GM19452 (cell line): Measurements from ENCODE around the gene PRELID3B.
"Not testable (repeated sequence)": the region's sequence is repeated elsewhere in the genome, so short reads cannot be mapped to it uniquely, and the experiment has no call there.

Experiments
- ATAC-seq: cut with Tn5 transposase; IDR thresholded peaks from one replicate; pipeline ENCODE4 v1.9.1; 2021; ENCODE audit not compliant: unreplicated experiment

Gene PRELID3B

GRCh38 chr20:59027741-59028320 lies 14.8 kb downstream of the PRELID3B start:
- no peak for ATAC-seq

DNA sequence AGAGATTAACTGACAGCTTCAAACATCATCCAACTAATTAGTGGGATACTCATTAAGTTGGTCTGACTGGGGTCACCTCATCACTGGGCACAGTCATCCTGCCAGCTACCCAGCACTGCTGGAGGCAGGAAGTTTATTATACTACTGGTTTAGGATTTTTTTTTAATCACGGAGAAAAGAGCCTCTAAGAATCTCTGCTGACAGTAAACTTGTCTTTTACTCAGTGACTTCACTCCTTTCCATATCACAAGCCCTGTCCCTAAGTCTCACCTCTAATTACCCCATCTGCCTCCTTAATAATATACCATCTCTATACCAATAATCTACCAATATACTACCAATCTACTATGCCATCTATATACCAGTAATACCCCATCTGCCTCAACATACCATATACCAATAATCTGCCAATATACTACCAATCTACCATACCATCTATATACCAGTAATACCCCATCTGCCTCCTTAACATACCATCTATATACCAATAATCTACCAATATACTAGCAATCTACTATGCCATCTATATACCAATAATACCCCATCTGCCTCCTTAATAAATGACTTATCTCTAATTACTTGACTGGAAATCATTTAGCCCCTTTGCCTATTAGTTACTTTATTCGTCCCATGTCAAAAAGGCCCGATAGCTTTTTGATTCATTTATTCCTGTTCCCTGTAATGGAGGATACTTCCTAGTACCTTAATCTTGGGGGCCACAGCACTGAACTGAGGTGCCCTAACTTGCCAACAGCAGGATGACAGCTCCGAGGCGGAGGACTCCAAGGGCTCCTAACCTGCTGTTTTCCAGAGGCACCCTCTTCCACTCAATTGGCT lies 15.5 kb downstream of the PRELID3B start:
- ATAC-seq = no peak

DNA sequence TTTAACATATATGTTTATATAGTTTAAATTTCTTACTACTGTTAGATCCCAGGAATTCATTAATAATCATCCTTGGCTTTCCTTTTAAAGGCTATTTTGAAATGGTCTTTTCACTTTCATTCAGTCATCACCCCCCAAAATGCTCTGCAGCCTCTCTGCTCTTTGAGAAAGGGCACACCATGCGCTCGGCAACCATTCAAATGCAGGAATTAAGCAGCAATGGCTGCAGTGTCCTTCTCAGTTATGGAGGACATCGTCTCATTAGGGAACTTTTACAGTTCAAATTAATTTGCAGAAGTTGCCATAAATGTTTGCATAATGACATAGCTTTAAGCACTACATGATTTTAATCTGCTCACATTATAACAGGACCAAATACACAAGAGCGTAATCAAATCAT lies 17.1 kb downstream of the PRELID3B start:
- no peak for ATAC-seq

DNA sequence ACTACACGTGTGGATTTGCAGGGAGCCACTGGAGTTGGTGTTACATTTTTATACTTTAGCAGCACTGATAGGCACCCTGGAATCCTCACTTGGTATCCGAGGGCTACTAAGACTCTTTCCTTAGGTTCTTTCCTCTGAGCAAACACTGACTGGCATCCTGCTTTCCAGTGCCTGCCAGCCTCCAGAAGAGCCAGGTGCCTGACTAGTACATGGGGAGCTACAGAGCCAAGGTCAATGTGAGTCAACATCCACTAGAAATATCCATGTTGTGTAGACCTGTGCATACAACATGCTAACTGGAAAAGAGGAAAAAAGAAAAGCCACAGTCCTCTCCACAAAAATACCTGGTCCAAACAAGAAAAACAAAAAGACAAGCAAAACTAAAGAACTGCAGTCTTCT lies 17.5 kb downstream of the PRELID3B start:
- no peak for ATAC-seq

GRCh38 chr20:59024111-59024530 lies 18.5 kb downstream of the PRELID3B start:
- ATAC-seq = no peak

DNA sequence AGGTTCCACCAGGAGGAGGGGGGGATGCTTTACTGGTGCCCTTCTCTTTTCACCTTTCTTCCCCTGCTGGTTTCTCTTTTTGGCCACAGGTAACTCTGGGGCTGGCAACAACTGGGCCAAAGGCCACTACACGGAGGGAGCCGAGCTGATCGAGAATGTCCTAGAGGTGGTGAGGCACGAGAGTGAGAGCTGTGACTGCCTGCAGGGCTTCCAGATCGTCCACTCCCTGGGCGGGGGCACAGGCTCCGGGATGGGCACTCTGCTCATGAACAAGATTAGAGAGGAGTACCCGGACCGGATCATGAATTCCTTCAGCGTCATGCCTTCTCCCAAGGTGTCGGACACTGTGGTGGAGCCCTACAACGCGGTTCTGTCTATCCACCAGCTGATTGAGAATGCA lies 19.0 kb downstream of the PRELID3B start:
- no peak for ATAC-seq

GRCh38 chr20:59022754-59023153 lies 19.8 kb downstream of the PRELID3B start:
- ATAC-seq = no peak

GRCh38 chr20:59020938-59021551 lies 21.5 kb downstream of the PRELID3B start:
- no peak for ATAC-seq

DNA sequence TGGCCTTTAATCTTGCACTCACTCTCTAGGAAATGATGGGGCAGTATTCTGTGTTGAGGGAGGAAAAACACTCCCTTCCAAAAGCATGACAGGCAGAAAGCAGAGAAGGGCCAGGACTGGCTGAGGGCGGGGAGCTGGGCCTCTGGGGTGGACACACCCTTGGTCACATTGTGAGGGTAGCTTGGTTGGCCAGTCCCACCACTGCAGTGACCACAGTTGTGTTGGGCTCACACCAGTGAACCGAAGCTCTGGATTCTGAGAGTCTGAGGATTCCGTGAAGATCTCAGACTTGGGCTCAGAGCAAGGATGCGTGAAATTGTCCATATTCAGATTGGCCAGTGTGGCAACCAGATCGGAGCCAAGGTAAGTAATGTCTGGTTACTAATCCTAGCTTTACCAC lies 23.4 kb downstream of the PRELID3B start, which contains the start of gene TUBB1:
Gene TUBB1 (plus strand): TSS at position 213 of the 400 bp plus-strand sequence. CDS start 94 bp downstream, at position 307.
- ATAC-seq = no peak

DNA sequence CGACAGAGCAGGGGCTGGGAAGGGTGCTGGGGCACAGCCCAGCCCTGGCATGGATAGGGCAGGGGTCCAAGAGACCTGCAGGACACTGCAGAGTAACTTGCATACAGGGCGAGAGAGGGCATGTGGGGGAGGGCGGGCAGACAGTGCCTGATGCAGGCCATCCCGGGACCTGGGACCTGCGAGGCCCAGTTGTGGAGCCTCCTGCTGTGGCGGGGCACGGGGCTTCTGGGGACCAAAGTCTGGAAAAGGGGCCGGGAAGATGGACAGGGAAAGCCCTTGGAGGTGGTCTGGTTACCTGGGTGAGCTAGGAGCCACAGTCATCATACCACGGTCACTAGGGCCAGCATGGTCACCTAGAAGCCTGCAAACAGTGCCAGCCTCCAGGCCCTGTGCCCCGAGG lies 23.8 kb downstream of the PRELID3B start:
- no peak for ATAC-seq

GRCh38 chr20:59017493-59018231 lies 24.9 kb downstream of the PRELID3B start:
- no peak for ATAC-seq

DNA sequence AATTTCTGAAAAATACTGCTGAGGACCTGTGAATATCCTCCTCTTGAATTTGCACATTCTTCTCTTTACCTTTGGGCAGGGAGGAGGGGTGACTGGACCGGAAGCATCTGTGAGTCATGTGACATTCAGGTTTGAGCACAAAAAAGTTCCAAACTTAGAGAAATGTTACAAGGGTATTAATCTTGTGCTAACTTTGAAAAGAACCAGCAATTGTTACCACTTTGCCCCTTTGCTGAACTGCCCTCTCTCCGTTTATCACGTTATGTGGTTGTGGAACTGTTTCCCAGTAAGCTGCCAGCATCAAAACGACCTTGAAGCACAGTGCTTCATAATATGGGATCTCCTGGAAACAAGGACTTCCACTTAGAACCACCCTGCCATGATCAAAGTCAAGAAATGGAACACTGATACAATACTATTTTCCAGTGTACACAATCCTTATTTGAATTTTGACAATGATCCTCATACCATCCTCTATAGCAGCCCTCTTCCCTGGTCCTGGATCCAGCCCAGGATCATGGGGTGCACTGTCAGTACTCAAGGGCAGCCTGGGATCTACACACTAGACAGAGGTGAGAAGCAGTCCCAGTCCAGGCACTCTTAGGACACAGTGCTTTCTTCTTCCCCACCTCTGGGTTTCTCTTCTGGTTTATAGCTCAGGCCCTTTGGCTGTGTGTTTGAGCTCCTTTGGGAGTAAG lies 25.6 kb downstream of the PRELID3B start:
- ATAC-seq = no peak

GRCh38 chr20:59015812-59016711 lies 26.5 kb downstream of the PRELID3B start:
- no peak for ATAC-seq

DNA sequence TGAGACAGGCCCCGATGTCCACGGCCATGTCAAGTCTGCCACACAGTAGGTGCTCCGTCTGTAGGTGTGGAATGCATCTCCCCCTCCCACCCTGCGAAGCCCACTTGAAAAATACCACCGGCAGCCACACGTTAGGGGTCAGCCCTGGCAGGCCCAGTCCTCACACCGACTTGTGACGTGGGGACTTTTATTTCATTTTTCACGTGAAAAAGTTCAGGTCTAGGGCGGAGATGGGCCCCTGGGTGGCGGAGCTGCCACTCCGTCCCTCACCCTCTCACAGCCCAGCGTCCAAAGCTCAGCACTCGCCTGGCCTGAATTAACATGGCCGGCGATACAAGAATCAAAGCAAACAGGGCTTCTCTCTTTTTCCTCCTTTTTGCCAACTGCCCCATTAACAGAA lies 27.2 kb downstream of the PRELID3B start:
- ATAC-seq = no peak

- ATAC-seq = no peak
These were observed 27.8 kb downstream of the PRELID3B start for GRCh38 chr20:59014680-59015389.

- ATAC-seq = no peak
These were observed 28.5 kb downstream of the PRELID3B start for GRCh38 chr20:59013959-59014608.

DNA sequence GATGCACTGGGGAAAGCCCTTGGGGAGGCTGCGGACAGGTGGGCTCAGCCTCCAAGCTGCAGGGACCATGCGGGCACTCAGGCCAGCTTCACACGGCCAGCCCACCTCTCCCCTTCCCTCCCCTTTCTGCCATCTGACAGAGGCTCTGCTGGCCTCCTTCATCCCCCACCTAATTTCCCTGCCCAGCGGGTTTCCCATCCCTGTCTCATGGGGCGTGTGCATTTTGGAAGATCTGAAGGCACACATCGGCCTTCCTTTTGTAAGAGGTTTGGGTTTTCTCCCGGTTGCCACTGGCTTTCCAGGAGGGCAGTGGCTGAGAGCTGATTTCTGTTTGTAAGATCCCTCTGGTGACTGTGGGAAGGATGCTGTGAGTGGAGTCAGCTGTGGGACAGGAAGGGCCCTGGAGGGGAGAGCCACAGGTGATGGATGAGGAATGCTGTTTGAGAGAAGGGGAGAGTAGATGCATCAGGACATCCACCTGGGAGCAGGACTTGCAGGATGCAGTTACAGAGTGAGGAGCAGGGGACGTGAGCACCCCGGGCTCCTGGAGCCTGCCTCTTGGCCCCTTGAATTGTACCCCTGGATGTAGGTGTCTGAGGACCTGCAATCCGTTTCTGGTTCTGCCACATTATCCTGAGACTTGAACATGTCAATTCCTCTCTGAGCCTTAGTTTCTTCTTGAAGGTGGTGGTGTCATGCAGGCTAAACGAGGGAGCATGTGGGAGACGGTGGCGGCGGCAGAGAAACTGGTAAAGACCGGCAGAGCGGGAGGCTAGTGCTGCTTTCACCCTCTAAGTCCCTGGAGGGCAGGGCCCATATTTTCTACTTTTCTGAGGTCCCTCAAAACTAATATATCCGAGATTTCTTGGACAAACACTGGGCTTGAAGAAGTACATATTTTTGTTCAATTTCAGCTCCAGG lies 29.3 kb downstream of the PRELID3B start:
- ATAC-seq = no peak

DNA sequence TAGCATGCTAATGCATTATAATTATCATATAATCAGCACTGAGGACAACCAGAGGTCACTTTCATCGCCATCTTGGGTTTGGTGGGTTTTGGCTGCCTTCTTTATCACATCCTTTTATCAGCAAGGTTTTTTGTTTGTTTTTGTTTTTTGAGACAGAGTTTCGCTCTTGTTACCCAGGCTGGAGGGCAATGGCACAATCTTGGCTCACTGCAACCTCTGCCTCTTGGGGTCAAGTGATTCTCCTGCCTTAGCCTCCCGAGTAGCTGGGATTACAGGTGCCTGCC lies 30.8 kb downstream of the PRELID3B start:
- ATAC-seq = not testable (repeated sequence)
